ENCODE data around the gene SEPTIN1. TPM values are rescaled to one million over a fixed set of nuclear protein-coding genes. Genes with fewer than 3 reads are reported as not detected.

SEPTIN1 gene
- total and polyA plus RNA-seq, 7 donors: 0.22 to 1.8 (median 0.51) TPM

DNA sequence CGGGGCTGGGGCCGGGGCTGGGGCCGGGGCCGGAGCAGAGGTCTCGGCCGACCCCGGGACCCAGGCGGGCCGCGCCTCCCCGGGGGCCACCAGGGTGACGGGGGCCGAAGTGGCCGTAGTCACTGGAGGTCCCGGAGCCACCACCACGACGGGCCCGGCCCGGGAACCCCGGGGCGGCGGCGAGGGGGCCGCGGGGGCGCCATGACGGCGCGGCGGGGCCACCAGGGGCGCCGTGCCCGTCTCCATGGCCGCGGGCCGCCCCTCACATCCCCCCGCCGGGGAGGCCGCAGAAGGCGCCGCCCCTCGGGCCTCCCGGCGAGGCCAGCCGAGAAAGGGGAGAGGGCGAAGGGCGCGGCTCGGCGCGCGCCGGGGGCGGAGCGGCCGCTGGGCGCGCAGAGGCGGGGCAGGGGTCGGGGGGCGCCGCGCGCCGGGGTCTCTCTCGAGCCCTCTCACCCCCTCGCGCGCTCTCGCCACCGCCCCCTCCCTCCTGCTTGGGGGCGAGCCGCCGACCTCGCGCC lies 12.4 kb downstream of the SEPTIN1 start:
- DNase-seq (no peak), ATAC-seq (no peak)
- no peaks in the 10 kb centered on the region for H3K27me3 ChIP-seq (ENCODE audit: insufficient read depth in 3 of 3, low read length in 2 of 3)
- 0 to 1% (median 0%) methylated on average over 6 to 76 of the region's 76 CpGs for WGBS, 3 donors
- no peaks in the 10 kb centered on the region for H3K9me3 ChIP-seq
- peak; percentile 26 for TF ChIP-seq CTCF (IDR thresholded peaks at IDR 0.05)
- H3K4me1 ChIP-seq: peaks cover 50% of the 10 kb centered on the region
- peaks cover 0 to 18% of the 10 kb centered on the region in 2 donors for H3K36me3 ChIP-seq (ENCODE audit: insufficient read depth in 1 of 2, low read depth in 1 of 2)
- peak overlapping the region; percentile 93 for H3K4me3 ChIP-seq
- peak overlapping the region; percentile 84 for H3K27ac ChIP-seq
- intact Hi-C loops (cut with DNase I): loop anchor here in 1 of 2 donors (5.0 kb wide), 1 partner anchor 37 kb away; the partner anchor contains the start of gene ZNF771

GRCh38 chr16:30369091-30369937 lies 13.0 kb downstream of the SEPTIN1 start:
- intact Hi-C loops (cut with DNase I): no loop called here
- TF ChIP-seq CTCF (IDR thresholded peaks at IDR 0.05): no peak
- peak in 1 of 2 donors; percentile 68 for DNase-seq

DNA sequence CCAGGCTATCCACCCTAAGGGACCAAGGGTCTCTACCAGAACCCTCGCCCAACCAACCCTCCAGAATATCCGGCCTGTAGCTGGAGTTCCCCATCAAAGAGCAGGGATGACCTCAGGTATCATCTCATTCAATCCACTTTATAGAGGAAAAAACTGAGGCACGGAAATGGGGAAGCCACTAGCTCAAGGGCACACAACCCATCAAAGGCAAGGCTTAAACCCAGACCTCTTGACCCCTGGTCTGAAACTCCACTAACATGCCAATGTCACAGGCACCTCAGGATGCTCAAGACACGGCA lies 13.6 kb downstream of the SEPTIN1 start:
- Histone ChIP-seq H3K36me3 (ENCODE audit: insufficient read depth in 1 of 2, low read depth in 1 of 2) (peaks cover 0 to 30% of the 10 kb centered on the region in 2 donors), H3K27me3 (ENCODE audit: insufficient read depth in 3 of 3, low read length in 2 of 3) (no peaks in the 10 kb centered on the region), H3K4me3 (peak overlapping the region; percentile 93), H3K4me1 (peaks cover 45% of the 10 kb centered on the region), H3K27ac (peak overlapping the region; percentile 84), H3K9me3 (no peaks in the 10 kb centered on the region)
- TF ChIP-seq CTCF (IDR thresholded peaks at IDR 0.05): no peak
- DNase-seq (no peak), ATAC-seq (no peak)
- 3 to 15% (median 8%) methylated on average over 4 of the region's 4 CpGs for WGBS, 3 donors
- intact Hi-C loops (cut with DNase I): loop anchor here in 1 of 2 donors (1.0 kb wide), 1 partner anchor 12 kb away; no protein-coding TSS in a partner anchor

More at GRCh38 chr16:30369091-30369937, 13.0 kb downstream of the SEPTIN1 start:
- peak overlapping the region; percentile 84 for H3K27ac ChIP-seq
- peak overlapping the region; percentile 93 for H3K4me3 ChIP-seq
- peaks cover 50% of the 10 kb centered on the region for H3K4me1 ChIP-seq
- no peaks in the 10 kb centered on the region for H3K9me3 ChIP-seq
- no peak for ATAC-seq
- H3K36me3 ChIP-seq (ENCODE audit: insufficient read depth in 1 of 2, low read depth in 1 of 2): peaks cover 0 to 25% of the 10 kb centered on the region in 2 donors
- WGBS, 3 donors: 0 to 1% (median 1%) methylated on average over 43 to 45 of the region's 45 CpGs
- no peaks in the 10 kb centered on the region for H3K27me3 ChIP-seq (ENCODE audit: insufficient read depth in 3 of 3, low read length in 2 of 3)

GRCh38 chr16:30368122-30368791 lies 14.1 kb downstream of the SEPTIN1 start:
- peak overlapping the region; percentile 93 for H3K4me3 ChIP-seq
- H3K9me3 ChIP-seq: no peaks in the 10 kb centered on the region
- no peaks in the 10 kb centered on the region for H3K27me3 ChIP-seq (ENCODE audit: insufficient read depth in 3 of 3, low read length in 2 of 3)
- peaks cover 0 to 35% of the 10 kb centered on the region in 2 donors for H3K36me3 ChIP-seq (ENCODE audit: insufficient read depth in 1 of 2, low read depth in 1 of 2)
- peaks cover 42% of the 10 kb centered on the region for H3K4me1 ChIP-seq
- no peak for TF ChIP-seq CTCF (IDR thresholded peaks at IDR 0.05)
- H3K27ac ChIP-seq: peak overlapping the region; percentile 84
- DNase-seq (no peak), ATAC-seq (no peak)
- intact Hi-C loops (cut with DNase I): loop anchor here in 1 of 2 donors (1.0 kb wide), 1 partner anchor 12 kb away; no protein-coding TSS in a partner anchor
- 0 to 3% (median 1%) methylated on average over 7 to 8 of the region's 8 CpGs for WGBS, 3 donors
